Liver (tissue), 9 donors: ENCODE results near the gene CDH6. TPM values are rescaled to one million over a fixed set of nuclear protein-coding genes. Genes with fewer than 3 reads are reported as not detected.

ENCODE experiments used
- DNase-seq: peaks from one replicate; pipeline ENCODE4 v3.0.0-alpha.2; 2017; ENCODE audit warnings: low spot score
- H3K27ac ChIP-seq, 2 donors: one replicate each; pipeline ENCODE4 v1.7.0; 2013; ENCODE audit warnings: inconsistent platforms in 2 of 2, low read length in 2 of 2, control low read depth in 1 of 2, low read depth in 1 of 2, mild to moderate bottlenecking in 1 of 2
- H3K27me3 ChIP-seq, 4 donors: one replicate each; pipeline versions ENCODE4 v1.6.1 to v1.7.0; 2013; ENCODE audit warnings: low read length in 3 of 4, inconsistent platforms in 1 of 4, mild to moderate bottlenecking in 1 of 4, moderate library complexity in 1 of 4; ENCODE audit not compliant: control insufficient read depth in 4 of 4, insufficient read depth in 4 of 4
- H3K36me3 ChIP-seq, 4 donors: one replicate each; pipeline versions ENCODE4 v1.6.1 to v1.7.0; 2013; ENCODE audit warnings: low read length in 3 of 4, mild to moderate bottlenecking in 3 of 4, low read depth in 1 of 4, moderate library complexity in 1 of 4; ENCODE audit not compliant: control insufficient read depth in 4 of 4, insufficient read depth in 3 of 4
- H3K4me1 ChIP-seq, 4 donors: one replicate each; pipeline versions ENCODE4 v1.6.1 to v1.7.0; 2013; ENCODE audit warnings: low read length in 3 of 4, mild to moderate bottlenecking in 3 of 4, moderate library complexity in 1 of 4; ENCODE audit not compliant: control insufficient read depth in 4 of 4, insufficient read depth in 4 of 4
- H3K4me3 ChIP-seq, 3 donors: one replicate each; pipeline versions ENCODE4 v1.6.1 to v1.7.0; 2013; ENCODE audit warnings: low read length in 3 of 3, control low read depth in 1 of 3, low read depth in 1 of 3, mild to moderate bottlenecking in 1 of 3
- H3K9ac ChIP-seq, 2 donors: one replicate each; pipeline ENCODE4 v1.7.0; 2013; ENCODE audit warnings: low read length in 2 of 2, mild to moderate bottlenecking in 2 of 2, moderate library complexity in 2 of 2, control low read depth in 1 of 2, low read depth in 1 of 2
- H3K9me3 ChIP-seq, 4 donors: one replicate each; pipeline versions ENCODE4 v1.6.1 to v1.7.0; 2013; ENCODE audit warnings: low read length in 3 of 4; ENCODE audit not compliant: control insufficient read depth in 4 of 4
- ATF3 ChIP-seq: IDR thresholded peaks from 2 replicates; pipeline ENCODE4 v1.6.1; 2016; ENCODE audit warnings: antibody characterized with exemption
- CTCF ChIP-seq: fragments of 150-350 bp; IDR thresholded peaks from 2 replicates; pipeline ENCODE4 v1.5.1; 2017; ENCODE audit warnings: improper control_type of control experiment, low read depth, low read length; ENCODE audit not compliant: missing input control
- EGR1 ChIP-seq, 2 donors: IDR thresholded peaks; 2 replicates each; pipeline ENCODE4 v1.6.1; 2016 to 2018; ENCODE audit warnings: antibody characterized with exemption in 2 of 2, low read depth in 2 of 2
- FOXA1 ChIP-seq: IDR thresholded peaks from 2 replicates; pipeline ENCODE4 v1.6.1; 2016; ENCODE audit warnings: antibody characterized with exemption
- FOXA2 ChIP-seq: IDR thresholded peaks from 2 replicates; pipeline ENCODE4 v1.6.1; 2016; ENCODE audit warnings: antibody characterized with exemption
- GABPA ChIP-seq, 2 donors: IDR thresholded peaks in 1 of 2; conservative IDR thresholded peaks in 1 of 2; 2 replicates each; pipeline ENCODE4 v1.6.1; 2016; ENCODE audit warnings: antibody characterized with exemption in 2 of 2, mild to moderate bottlenecking in 1 of 2, moderate library complexity in 1 of 2
- HNF4A ChIP-seq, 2 donors: conservative IDR thresholded peaks; 2 replicates each; pipeline ENCODE4 v1.6.1; 2016; ENCODE audit warnings: antibody characterized with exemption in 2 of 2, mild to moderate bottlenecking in 2 of 2
- HNF4G ChIP-seq: IDR thresholded peaks from 2 replicates; pipeline ENCODE4 v1.6.1; 2016; ENCODE audit warnings: antibody characterized with exemption
- JUND ChIP-seq, 2 donors: IDR thresholded peaks; 2 replicates each; pipeline ENCODE4 v1.6.1; 2016; ENCODE audit warnings: antibody characterized with exemption in 2 of 2
- MAX ChIP-seq: IDR thresholded peaks from 2 replicates; pipeline ENCODE4 v1.6.1; 2016; ENCODE audit warnings: antibody characterized with exemption
- NR2F2 ChIP-seq: IDR thresholded peaks from 2 replicates; pipeline ENCODE4 v1.6.1; 2016; ENCODE audit warnings: antibody characterized with exemption
- RAD21 ChIP-seq, 2 donors: IDR thresholded peaks; 2 replicates each; pipeline ENCODE4 v1.6.1; 2016; ENCODE audit warnings: antibody characterized with exemption in 2 of 2, mild to moderate bottlenecking in 2 of 2
- REST ChIP-seq: IDR thresholded peaks from 2 replicates; pipeline ENCODE4 v1.6.1; 2016; ENCODE audit warnings: antibody characterized with exemption, mild to moderate bottlenecking
- RXRA ChIP-seq, 2 donors: IDR thresholded peaks; 2 replicates each; pipeline ENCODE4 v1.6.1; 2017 to 2018; ENCODE audit warnings: antibody characterized with exemption in 2 of 2, mild to moderate bottlenecking in 1 of 2
- SP1 ChIP-seq: IDR thresholded peaks from 2 replicates; pipeline ENCODE4 v1.6.1; 2018; ENCODE audit warnings: antibody characterized with exemption, mild to moderate bottlenecking
- TAF1 ChIP-seq: conservative IDR thresholded peaks from 2 replicates; pipeline ENCODE4 v1.6.1; 2016; ENCODE audit warnings: antibody characterized with exemption, mild to moderate bottlenecking
- YY1 ChIP-seq: IDR thresholded peaks from 2 replicates; pipeline ENCODE4 v1.6.1; 2016; ENCODE audit warnings: antibody characterized with exemption, mild to moderate bottlenecking
- ZBTB33 ChIP-seq: IDR thresholded peaks from 2 replicates; pipeline ENCODE4 v1.6.1; 2016; ENCODE audit warnings: antibody characterized with exemption
- WGBS: extraction: QIAGEN DNeasy Blood & Tissue Kit; methylation state at CpG from one replicate; pipeline ENCODE4 v1.1.7; 2013; 5-methylcytosine and 5-hydroxymethylcytosine counted together
- polyA plus RNA-seq, 2 donors: library from polyadenylated mRNA; stranded (reverse) in 1 of 2; unstranded in 1 of 2; fragments of 200-250 nt in 1 of 2; fragments of >200 nt in 1 of 2; fragmentation: Nextera tagmentation in 1 of 2; extraction: Ambion mirVana in 1 of 2; gene quantifications; one replicate each; pipeline versions ENCODE4 v1.2.1 to v1.2.3, GENCODE V29; 2013 to 2015
- total RNA-seq, 2 donors: library from RNA; depleted of rRNA; stranded (reverse); fragments of >200 nt; gene quantifications; one replicate each; pipeline ENCODE4 v1.2.3, GENCODE V29; 2014
- donor health status: healthy.
- donor health status: healthy.
- donor health status: healthy.
- donor health status: healthy.
- donor health status: healthy.

The CDH6 gene
- total RNA-seq (1 to 10 TPM; 1.0 to 3.7 TPM), polyA plus RNA-seq (under 1 TPM; 0.18 to 0.67 TPM)

- Histone ChIP-seq H3K27me3 (peaks cover 0 to 22% (median 11%) of the 10 kb centered on the region in 4 donors), H3K36me3 (no peaks in the 10 kb centered on the region), H3K4me1 (peaks cover 9 to 15% (median 14%) of the 10 kb centered on the region in 4 donors), H3K4me3 (peak within 1 kb of the TSS; percentile 9 to 49 (median 32)), H3K27ac (no peak within 1 kb of the TSS), H3K9ac (no peak within 1 kb of the TSS), H3K9me3 (no peaks in the 10 kb centered on the region)
- TF ChIP-seq GABPA (IDR thresholded peaks at IDR 0.05 in 1 of 2, conservative IDR thresholded peaks at IDR 0.05 in 1 of 2): no peak
- no peak for TF ChIP-seq RXRA (IDR thresholded peaks at IDR 0.05)
- no peak for TF ChIP-seq RAD21 (IDR thresholded peaks at IDR 0.05)
- TF ChIP-seq ZBTB33: no peak
- no peak for TF ChIP-seq ATF3
- TF ChIP-seq TAF1: no peak
- no peak for TF ChIP-seq NR2F2
- TF ChIP-seq HNF4A (conservative IDR thresholded peaks at IDR 0.05): no peak
- no peak for TF ChIP-seq JUND (IDR thresholded peaks at IDR 0.05)
- no peak for TF ChIP-seq HNF4G
- no peak for TF ChIP-seq YY1
- no peak for TF ChIP-seq SP1
- no peak for TF ChIP-seq EGR1 (IDR thresholded peaks at IDR 0.05; ENCODE audit: low read depth in 2 of 2)
- TF ChIP-seq FOXA2: no peak
- WGBS: 2% methylated on average over 67 of the region's 67 CpGs
- DNase-seq: peak; percentile 41
Observed at GRCh38 chr5:31193591-31194467, at the start of gene CDH6. CDH6 (plus strand) TSS chr5:31193686; CDS start chr5:31267474, 73,788 bp downstream.

- no peak for TF ChIP-seq ATF3
- TF ChIP-seq NR2F2: no peak
- TF ChIP-seq YY1: no peak
- no peak for TF ChIP-seq JUND (IDR thresholded peaks at IDR 0.05)
- no peak for TF ChIP-seq TAF1
- no peak for TF ChIP-seq ZBTB33
- TF ChIP-seq HNF4G: no peak
- no peak for TF ChIP-seq EGR1 (IDR thresholded peaks at IDR 0.05; ENCODE audit: low read depth in 2 of 2)
- TF ChIP-seq MAX: no peak
- no peak for TF ChIP-seq CTCF
- no peak for TF ChIP-seq FOXA1
- no peak for TF ChIP-seq REST
- TF ChIP-seq SP1: no peak
- no peak for TF ChIP-seq HNF4A (conservative IDR thresholded peaks at IDR 0.05)
- TF ChIP-seq FOXA2: no peak
- Histone ChIP-seq H3K4me1 (no peaks in the 10 kb centered on the region), H3K4me3 (no peak overlapping the region), H3K9me3 (no peaks in the 10 kb centered on the region), H3K27ac (no peak overlapping the region), H3K36me3 (no peaks in the 10 kb centered on the region), H3K9ac (no peak overlapping the region), H3K27me3 (no peaks in the 10 kb centered on the region)
- WGBS: 68% methylated on average over 7 of the region's 7 CpGs
- DNase-seq: no peak
Observed at GRCh38 chr5:31144364-31144763, 49.1 kb upstream of the CDH6 start.
